Psoas muscle (tissue), 8 donors: ENCODE results near the gene RAC3. TPM values are rescaled to one million over a fixed set of nuclear protein-coding genes. Genes with fewer than 3 reads are reported as not detected.

ENCODE experiments used
- ATAC-seq, 4 donors: fragments of 200-7000 bp; cut with Tn5 transposase; one replicate each; pipeline ENCODE4 v1.9.1; 2020; ENCODE audit warnings: moderate library complexity in 3 of 4, mild to moderate bottlenecking in 2 of 4
- DNase-seq, 2 donors: peaks; one replicate each; pipeline ENCODE4 v3.0.0-alpha.2; 2020
- H3K27ac ChIP-seq: fragments of 200-600 bp; one replicate; pipeline ENCODE4 v1.8.0; 2022
- H3K27me3 ChIP-seq, 3 donors: fragments of 200-600 bp in 1 of 3; one replicate each; pipeline versions ENCODE4 v1.6.1 to v1.8.0; 2013 to 2022; ENCODE audit warnings: low read length in 2 of 3, mild to moderate bottlenecking in 2 of 3, moderate library complexity in 1 of 3; ENCODE audit not compliant: insufficient read depth in 3 of 3
- H3K36me3 ChIP-seq, 2 donors: fragments of 200-600 bp in 1 of 2; one replicate each; pipeline versions ENCODE4 v1.6.1 to v1.8.0; 2013 to 2022; ENCODE audit warnings: low read depth in 1 of 2, mild to moderate bottlenecking in 1 of 2, moderate library complexity in 1 of 2; ENCODE audit not compliant: insufficient read depth in 1 of 2
- H3K4me1 ChIP-seq: fragments of 200-600 bp; one replicate; pipeline ENCODE4 v1.8.0; 2022
- H3K4me3 ChIP-seq: fragments of 200-600 bp; one replicate; pipeline ENCODE4 v1.8.0; 2022; ENCODE audit warnings: mild to moderate bottlenecking
- H3K9me3 ChIP-seq: fragments of 200-600 bp; one replicate; pipeline ENCODE4 v1.8.0; 2022
- WGBS, 3 donors: extraction: QIAGEN DNeasy Blood & Tissue Kit; methylation state at CpG; one replicate each; pipeline versions ENCODE4 v1.1.6 to v1.1.7; 2013; 5-methylcytosine and 5-hydroxymethylcytosine counted together
- intact Hi-C, 2 donors: fragments of 100-400 bp; cut with DNase I; formaldehyde crosslinking; loops; one replicate each; pipeline versions ENCODE4 v1.11.0 to v1.14.2; 2022
- polyA plus RNA-seq, 3 donors: library from polyadenylated mRNA; stranded (reverse); fragments of 200-250 nt; gene quantifications; one replicate each; pipeline ENCODE4 v1.2.3, GENCODE V29; 2013
- total RNA-seq, 4 donors: library from RNA; stranded (reverse); fragmentation: NEBNext Ultra II Directional in 2 of 4; extraction: Animal tissue kit (Norgen Biotek cat#: 25700) in 2 of 4; gene quantifications; one replicate each; pipeline versions ENCODE4 v1.2.1 to v1.2.4, GENCODE V29; 2021 to 2023
- TF ChIP-seq, protein P1 (sequence below): fragments of 200-600 bp; IDR thresholded peaks from one replicate; pipeline ENCODE4 v1.8.0; 2022; ENCODE audit warnings: antibody characterized with exemption
- donor health status: healthy with polysubstance abuse.
- donor health status: DM: no; HTN: no; CAD: no; lungs with moderate emphysema.
- donor health status: Bipolar disorder and iron deficiency.
- donor health status: healthy.
- donor health status: DM: yes; HTN: yes; CAD: no.
- donor health status: DM: no; HTN: no; CAD: no.
- donor health status: DM: no; HTN: no; CAD: no.
- donor health status: DM: yes; HTN: yes; CAD: no.

Gene RAC3
- total and polyA plus RNA-seq, 7 donors = 0.05 to 0.83 TPM; not detected in 5

- H3K27ac ChIP-seq = peak overlapping the region; percentile 32
- intact Hi-C loops = no loop called here
- H3K27me3 ChIP-seq = no peaks in the 10 kb centered on the region
- H3K4me3 ChIP-seq = peak overlapping the region; percentile 83
- no peaks in the 10 kb centered on the region for H3K9me3 ChIP-seq
- H3K4me1 ChIP-seq = peaks cover 34% of the 10 kb centered on the region
- ATAC-seq (peak in 2 of 4 donors; percentile 0 to 1), DNase-seq (no peak)
- WGBS, 3 donors = 6 to 7% (median 7%) methylated on average over 50 to 55 of the region's 55 CpGs
- TF ChIP-seq, protein P1, sequence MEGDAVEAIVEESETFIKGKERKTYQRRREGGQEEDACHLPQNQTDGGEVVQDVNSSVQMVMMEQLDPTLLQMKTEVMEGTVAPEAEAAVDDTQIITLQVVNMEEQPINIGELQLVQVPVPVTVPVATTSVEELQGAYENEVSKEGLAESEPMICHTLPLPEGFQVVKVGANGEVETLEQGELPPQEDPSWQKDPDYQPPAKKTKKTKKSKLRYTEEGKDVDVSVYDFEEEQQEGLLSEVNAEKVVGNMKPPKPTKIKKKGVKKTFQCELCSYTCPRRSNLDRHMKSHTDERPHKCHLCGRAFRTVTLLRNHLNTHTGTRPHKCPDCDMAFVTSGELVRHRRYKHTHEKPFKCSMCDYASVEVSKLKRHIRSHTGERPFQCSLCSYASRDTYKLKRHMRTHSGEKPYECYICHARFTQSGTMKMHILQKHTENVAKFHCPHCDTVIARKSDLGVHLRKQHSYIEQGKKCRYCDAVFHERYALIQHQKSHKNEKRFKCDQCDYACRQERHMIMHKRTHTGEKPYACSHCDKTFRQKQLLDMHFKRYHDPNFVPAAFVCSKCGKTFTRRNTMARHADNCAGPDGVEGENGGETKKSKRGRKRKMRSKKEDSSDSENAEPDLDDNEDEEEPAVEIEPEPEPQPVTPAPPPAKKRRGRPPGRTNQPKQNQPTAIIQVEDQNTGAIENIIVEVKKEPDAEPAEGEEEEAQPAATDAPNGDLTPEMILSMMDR = no peak
- H3K36me3 ChIP-seq = no peaks in the 10 kb centered on the region
Observed at GRCh38 chr17:82023447-82024241, 7.8 kb upstream of the RAC3 start.

- TF ChIP-seq, protein P1 = no peak
- no peaks in the 10 kb centered on the region for H3K27me3 ChIP-seq
- H3K36me3 ChIP-seq = no peaks in the 10 kb centered on the region
- ATAC-seq (no peak), DNase-seq (no peak)
- intact Hi-C loops = loop anchor here in 1 of 2 donors (5.0 kb wide), 1 partner anchor 307 kb away; the partner anchor contains the start of gene SECTM1
- no peaks in the 10 kb centered on the region for H3K9me3 ChIP-seq
- no peak overlapping the region for H3K27ac ChIP-seq
- H3K4me1 ChIP-seq = peaks cover 26% of the 10 kb centered on the region
- H3K4me3 ChIP-seq = no peak overlapping the region
- 95 to 97% (median 95%) methylated on average over 17 of the region's 17 CpGs for WGBS, 3 donors
Observed at GRCh38 chr17:82024859-82025258, 6.6 kb upstream of the RAC3 start.

- TF ChIP-seq, protein P1 = no peak
- no peaks in the 10 kb centered on the region for H3K9me3 ChIP-seq
- intact Hi-C loops = loop anchor here in 1 of 2 donors (5.0 kb wide), 1 partner anchor 307 kb away; the partner anchor contains the start of gene SECTM1
- H3K27ac ChIP-seq = no peak overlapping the region
- H3K27me3 ChIP-seq = no peaks in the 10 kb centered on the region
- no peak for ATAC-seq
- H3K4me1 ChIP-seq = peaks cover 29% of the 10 kb centered on the region
- 93 to 96% (median 94%) methylated on average over 25 of the region's 25 CpGs for WGBS, 3 donors
- DNase-seq = no peak
- H3K4me3 ChIP-seq = no peak overlapping the region
- no peaks in the 10 kb centered on the region for H3K36me3 ChIP-seq
Observed at GRCh38 chr17:82025401-82026107, 5.9 kb upstream of the RAC3 start.

- H3K9me3 ChIP-seq = no peaks in the 10 kb centered on the region
- TF ChIP-seq, protein P1 = no peak
- no peak overlapping the region for H3K4me3 ChIP-seq
- intact Hi-C loops = loop anchor here in 1 of 2 donors (5.0 kb wide), 1 partner anchor 304 kb away; the partner anchor contains the start of gene SECTM1
- H3K36me3 ChIP-seq = no peaks in the 10 kb centered on the region
- WGBS, 3 donors = 96 to 97% (median 96%) methylated on average over 12 to 13 of the region's 13 CpGs
- ATAC-seq (no peak), DNase-seq (no peak)
- peaks cover 0 to 17% (median 0%) of the 10 kb centered on the region in 3 donors for H3K27me3 ChIP-seq
- peaks cover 24% of the 10 kb centered on the region for H3K4me1 ChIP-seq
- H3K27ac ChIP-seq = no peak overlapping the region
Observed at GRCh38 chr17:82028246-82028645, 3.2 kb upstream of the RAC3 start.
